SK-N-SH treated with all-trans-retinoic acid at 6 μM for 48 hours (cell line): Measurements from ENCODE around the gene PLEKHG2.

Experiments
- ATAC-seq: fragments of 200-7000 bp; cut with Tn5 transposase; 3 replicates; pipeline ENCODE4 v1.9.1; 2020; ENCODE audit warnings: mild to moderate bottlenecking, moderate library complexity
- CREB5 ChIP-seq: fragments of 250-450 bp; sonication (Bioruptor Pico); IDR thresholded peaks from 2 replicates; pipeline ENCODE4 v1.5.1; 2020; ENCODE audit warnings: low read depth, mild to moderate bottlenecking, moderate library complexity
- CSDC2 ChIP-seq: fragments of 250-450 bp; sonication (Bioruptor Pico); IDR thresholded peaks from 2 replicates; pipeline ENCODE4 v1.5.0; 2020; ENCODE audit warnings: mild to moderate bottlenecking, moderate library complexity
- ESRRG ChIP-seq: fragments of 250-450 bp; sonication (Bioruptor Pico); IDR thresholded peaks from 2 replicates; pipeline ENCODE4 v1.6.1; 2021; ENCODE audit warnings: mild to moderate bottlenecking
- GLIS3 ChIP-seq: fragments of 250-450 bp; sonication (Bioruptor Pico); IDR thresholded peaks from 2 replicates; pipeline ENCODE4 v1.5.0; 2020; ENCODE audit warnings: mild to moderate bottlenecking, moderate library complexity
- ISL1 ChIP-seq: fragments of 250-450 bp; sonication (Bioruptor Pico); IDR thresholded peaks from 2 replicates; pipeline ENCODE4 v2.1.2; 2022; ENCODE audit warnings: mild to moderate bottlenecking, moderate library complexity
- PPARA ChIP-seq: fragments of 250-450 bp; sonication (Bioruptor Pico); IDR thresholded peaks from 2 replicates; pipeline ENCODE4 v1.5.0; 2020; ENCODE audit warnings: mild to moderate bottlenecking, borderline replicate concordance
- SNAI2 ChIP-seq: fragments of 250-450 bp; sonication (Bioruptor Pico); IDR thresholded peaks from 2 replicates; pipeline ENCODE4 v1.5.0; 2020; ENCODE audit warnings: mild to moderate bottlenecking, moderate library complexity
- TCF4 ChIP-seq: fragments of 250-450 bp; sonication (Bioruptor Pico); IDR thresholded peaks from 2 replicates; pipeline ENCODE4 v1.8.0; 2021; ENCODE audit warnings: mild to moderate bottlenecking, moderate library complexity, borderline replicate concordance
- TOX ChIP-seq: fragments of 250-450 bp; sonication (Bioruptor Pico); IDR thresholded peaks from 2 replicates; pipeline ENCODE4 v1.8.0; 2021; ENCODE audit warnings: mild to moderate bottlenecking, moderate library complexity, borderline replicate concordance
- ZC3H10 ChIP-seq: fragments of 250-450 bp; sonication (Bioruptor Pico); IDR thresholded peaks from 2 replicates; pipeline ENCODE4 v1.5.1; 2021; ENCODE audit warnings: mild to moderate bottlenecking, moderate library complexity
- ZFP3 ChIP-seq: fragments of 250-450 bp; sonication (Bioruptor Pico); IDR thresholded peaks from 2 replicates; pipeline ENCODE4 v1.5.0; 2020; ENCODE audit warnings: mild to moderate bottlenecking, moderate library complexity
- ZFP30 ChIP-seq: fragments of 450-650 bp; formaldehyde crosslinking; IDR thresholded peaks from 2 replicates; pipeline ENCODE4 v1.5.0; 2022; ENCODE audit warnings: mild to moderate bottlenecking, moderate library complexity
- ZNF565 ChIP-seq: fragments of 450-650 bp; formaldehyde crosslinking; conservative IDR thresholded peaks from 2 replicates; pipeline ENCODE4 v1.5.0; 2020; ENCODE audit warnings: low read depth, mild to moderate bottlenecking, moderate library complexity
- ZNF70 ChIP-seq: fragments of 450-650 bp; formaldehyde crosslinking; IDR thresholded peaks from 2 replicates; pipeline ENCODE4 v1.5.0; 2020; ENCODE audit warnings: mild to moderate bottlenecking, moderate library complexity
- TF ChIP-seq, protein P1 (sequence below): fragments of 250-450 bp; sonication (Bioruptor Pico); IDR thresholded peaks from 2 replicates; pipeline ENCODE4 v1.5.0; 2020; ENCODE audit warnings: mild to moderate bottlenecking, moderate library complexity
- TF ChIP-seq, protein P2 (sequence below): fragments of 250-450 bp; sonication (Bioruptor Pico); IDR thresholded peaks from 2 replicates; pipeline ENCODE4 v1.5.1; 2021; ENCODE audit warnings: mild to moderate bottlenecking, moderate library complexity
- TF ChIP-seq, protein P3 (sequence below): fragments of 250-450 bp; sonication (Bioruptor Pico); IDR thresholded peaks from 2 replicates; pipeline ENCODE4 v1.8.0; 2021; ENCODE audit warnings: low read depth, mild to moderate bottlenecking, moderate library complexity, borderline replicate concordance

Gene PLEKHG2

DNA sequence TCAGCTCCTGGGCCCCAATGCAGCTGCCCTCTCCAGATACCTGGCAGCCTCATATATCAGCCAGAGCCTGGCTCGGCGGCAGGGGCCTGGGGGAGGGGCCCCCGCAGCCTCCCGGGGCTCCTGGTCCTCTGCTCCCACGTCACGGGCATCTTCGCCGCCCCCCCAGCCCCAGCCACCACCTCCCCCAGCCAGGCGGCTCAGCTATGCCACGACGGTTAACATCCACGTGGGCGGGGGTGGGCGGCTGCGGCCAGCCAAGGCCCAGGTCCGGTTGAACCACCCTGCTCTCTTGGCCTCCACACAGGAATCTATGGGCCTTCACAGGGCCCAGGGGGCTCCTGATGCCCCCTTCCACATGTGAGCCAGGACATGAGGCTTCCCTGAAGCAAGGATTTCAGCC, 12.5 kb downstream of the PLEKHG2 start (continued):
- TF ChIP-seq, protein P1, sequence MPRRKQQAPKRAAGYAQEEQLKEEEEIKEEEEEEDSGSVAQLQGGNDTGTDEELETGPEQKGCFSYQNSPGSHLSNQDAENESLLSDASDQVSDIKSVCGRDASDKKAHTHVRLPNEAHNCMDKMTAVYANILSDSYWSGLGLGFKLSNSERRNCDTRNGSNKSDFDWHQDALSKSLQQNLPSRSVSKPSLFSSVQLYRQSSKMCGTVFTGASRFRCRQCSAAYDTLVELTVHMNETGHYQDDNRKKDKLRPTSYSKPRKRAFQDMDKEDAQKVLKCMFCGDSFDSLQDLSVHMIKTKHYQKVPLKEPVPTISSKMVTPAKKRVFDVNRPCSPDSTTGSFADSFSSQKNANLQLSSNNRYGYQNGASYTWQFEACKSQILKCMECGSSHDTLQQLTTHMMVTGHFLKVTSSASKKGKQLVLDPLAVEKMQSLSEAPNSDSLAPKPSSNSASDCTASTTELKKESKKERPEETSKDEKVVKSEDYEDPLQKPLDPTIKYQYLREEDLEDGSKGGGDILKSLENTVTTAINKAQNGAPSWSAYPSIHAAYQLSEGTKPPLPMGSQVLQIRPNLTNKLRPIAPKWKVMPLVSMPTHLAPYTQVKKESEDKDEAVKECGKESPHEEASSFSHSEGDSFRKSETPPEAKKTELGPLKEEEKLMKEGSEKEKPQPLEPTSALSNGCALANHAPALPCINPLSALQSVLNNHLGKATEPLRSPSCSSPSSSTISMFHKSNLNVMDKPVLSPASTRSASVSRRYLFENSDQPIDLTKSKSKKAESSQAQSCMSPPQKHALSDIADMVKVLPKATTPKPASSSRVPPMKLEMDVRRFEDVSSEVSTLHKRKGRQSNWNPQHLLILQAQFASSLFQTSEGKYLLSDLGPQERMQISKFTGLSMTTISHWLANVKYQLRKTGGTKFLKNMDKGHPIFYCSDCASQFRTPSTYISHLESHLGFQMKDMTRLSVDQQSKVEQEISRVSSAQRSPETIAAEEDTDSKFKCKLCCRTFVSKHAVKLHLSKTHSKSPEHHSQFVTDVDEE (CRISPR knock-in tag): no peak
- TF ChIP-seq CREB5 (CRISPR knock-in tag): no peak
- TF ChIP-seq PPARA (CRISPR knock-in tag): no peak
- no peak for TF ChIP-seq ZNF70 (CRISPR knock-in tag)

- no peak for TF ChIP-seq ZFP3 (CRISPR knock-in tag)
- TF ChIP-seq, protein P1 (CRISPR knock-in tag): no peak
- no peak for TF ChIP-seq TOX (CRISPR knock-in tag)
- TF ChIP-seq CSDC2: no peak
- TF ChIP-seq ISL1 (CRISPR knock-in tag): no peak
- no peak for TF ChIP-seq ZFP30 (CRISPR knock-in tag)
- no peak for TF ChIP-seq ZNF70 (CRISPR knock-in tag)
- TF ChIP-seq SNAI2 (CRISPR knock-in tag): no peak
- no peak for TF ChIP-seq ZC3H10
- no peak for TF ChIP-seq GLIS3 (CRISPR knock-in tag)
- TF ChIP-seq, protein P2, sequence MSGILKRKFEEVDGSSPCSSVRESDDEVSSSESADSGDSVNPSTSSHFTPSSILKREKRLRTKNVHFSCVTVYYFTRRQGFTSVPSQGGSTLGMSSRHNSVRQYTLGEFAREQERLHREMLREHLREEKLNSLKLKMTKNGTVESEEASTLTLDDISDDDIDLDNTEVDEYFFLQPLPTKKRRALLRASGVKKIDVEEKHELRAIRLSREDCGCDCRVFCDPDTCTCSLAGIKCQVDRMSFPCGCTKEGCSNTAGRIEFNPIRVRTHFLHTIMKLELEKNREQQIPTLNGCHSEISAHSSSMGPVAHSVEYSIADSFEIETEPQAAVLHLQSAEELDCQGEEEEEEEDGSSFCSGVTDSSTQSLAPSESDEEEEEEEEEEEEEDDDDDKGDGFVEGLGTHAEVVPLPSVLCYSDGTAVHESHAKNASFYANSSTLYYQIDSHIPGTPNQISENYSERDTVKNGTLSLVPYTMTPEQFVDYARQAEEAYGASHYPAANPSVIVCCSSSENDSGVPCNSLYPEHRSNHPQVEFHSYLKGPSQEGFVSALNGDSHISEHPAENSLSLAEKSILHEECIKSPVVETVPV: no peak
- no peak for TF ChIP-seq ZNF565
- no peak for TF ChIP-seq PPARA (CRISPR knock-in tag)
- TF ChIP-seq TCF4: no peak
- no peak for TF ChIP-seq ESRRG
- no peak for TF ChIP-seq CREB5 (CRISPR knock-in tag)
- TF ChIP-seq, protein P3, sequence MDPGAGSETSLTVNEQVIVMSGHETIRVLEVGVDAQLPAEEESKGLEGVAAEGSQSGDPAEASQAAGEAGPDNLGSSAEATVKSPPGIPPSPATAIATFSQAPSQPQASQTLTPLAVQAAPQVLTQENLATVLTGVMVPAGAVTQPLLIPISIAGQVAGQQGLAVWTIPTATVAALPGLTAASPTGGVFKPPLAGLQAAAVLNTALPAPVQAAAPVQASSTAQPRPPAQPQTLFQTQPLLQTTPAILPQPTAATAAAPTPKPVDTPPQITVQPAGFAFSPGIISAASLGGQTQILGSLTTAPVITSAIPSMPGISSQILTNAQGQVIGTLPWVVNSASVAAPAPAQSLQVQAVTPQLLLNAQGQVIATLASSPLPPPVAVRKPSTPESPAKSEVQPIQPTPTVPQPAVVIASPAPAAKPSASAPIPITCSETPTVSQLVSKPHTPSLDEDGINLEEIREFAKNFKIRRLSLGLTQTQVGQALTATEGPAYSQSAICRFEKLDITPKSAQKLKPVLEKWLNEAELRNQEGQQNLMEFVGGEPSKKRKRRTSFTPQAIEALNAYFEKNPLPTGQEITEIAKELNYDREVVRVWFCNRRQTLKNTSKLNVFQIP (CRISPR knock-in tag): no peak
- no peak for ATAC-seq
Observed at GRCh38 chr19:39425744-39426143, 13.3 kb downstream of the PLEKHG2 start.

GRCh38 chr19:39426170-39426569, 13.7 kb downstream of the PLEKHG2 start:
- no peak for TF ChIP-seq ZC3H10
- TF ChIP-seq, all 23 proteins: peak for 0
- ATAC-seq: no peak

DNA sequence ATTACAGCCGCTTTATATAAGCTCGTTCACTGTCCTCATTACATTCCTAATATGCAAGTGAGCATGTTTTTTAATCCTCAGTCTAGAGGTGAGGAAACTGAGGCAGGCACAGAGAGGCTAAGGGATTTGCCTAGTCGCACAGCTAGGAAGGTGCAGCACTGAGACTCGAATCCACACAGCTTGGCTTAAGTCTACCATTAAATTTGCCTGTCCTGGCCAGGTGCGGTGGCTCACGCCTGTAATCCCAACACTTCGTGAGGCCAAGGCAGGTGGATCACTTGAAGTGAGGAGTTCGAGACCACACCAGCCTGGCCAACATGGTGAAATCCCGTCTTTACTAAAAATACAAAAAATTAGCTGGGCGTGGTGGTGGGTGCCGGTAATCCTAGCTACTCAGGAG, 15.2 kb downstream of the PLEKHG2 start:
- TF ChIP-seq ZNF70 (CRISPR knock-in tag) (no peak), ZFP3 (CRISPR knock-in tag) (no peak)
- no peak for ATAC-seq
